MM.1S (cell line): ENCODE results near the gene NTRK2.

ENCODE experiments used
- DNase-seq: peaks from one replicate; pipeline ENCODE4 v3.0.0-alpha.2; 2015
- H2AFZ ChIP-seq: fragments of 300-600 bp; sonication (generic); 2 replicates; pipeline ENCODE4 v1.6.0; 2016; ENCODE audit warnings: antibody characterized with exemption, low read length
- H3F3A ChIP-seq: fragments of 300-600 bp; sonication (generic); 2 replicates; pipeline ENCODE4 v1.6.1; 2016; ENCODE audit warnings: mild to moderate bottlenecking, antibody characterized with exemption, low read length, moderate library complexity, mixed read lengths; ENCODE audit not compliant: insufficient read depth
- H3K27ac ChIP-seq: fragments of 300-600 bp; sonication (generic); 2 replicates; pipeline ENCODE4 v1.5.1; 2016; ENCODE audit warnings: mild to moderate bottlenecking, low read length
- H3K27me3 ChIP-seq: fragments of 300-600 bp; sonication (generic); replicated peaks from 2 replicates; pipeline ENCODE4 v1.6.0; 2016; ENCODE audit warnings: low read length; ENCODE audit not compliant: insufficient read depth
- H3K36me3 ChIP-seq: fragments of 300-600 bp; sonication (generic); replicated peaks from 2 replicates; pipeline ENCODE4 v1.6.1; 2016; ENCODE audit warnings: mild to moderate bottlenecking, low read length, mixed read lengths; ENCODE audit not compliant: insufficient read depth
- H3K4me1 ChIP-seq: fragments of 300-600 bp; sonication (generic); 2 replicates; pipeline ENCODE4 v1.6.1; 2016; ENCODE audit warnings: low read length, mixed read lengths
- H3K4me2 ChIP-seq: fragments of 300-600 bp; sonication (generic); 2 replicates; pipeline ENCODE4 v1.6.0; 2016; ENCODE audit warnings: low read depth, low read length
- H3K4me3 ChIP-seq: fragments of 300-600 bp; sonication (generic); 2 replicates; pipeline ENCODE4 v1.5.1; 2016; ENCODE audit warnings: low read length, mixed read lengths
- H3K79me2 ChIP-seq: fragments of 300-600 bp; sonication (generic); 2 replicates; pipeline ENCODE4 v1.6.1; 2016; ENCODE audit warnings: mixed run types, low read length, mixed read lengths
- H3K9ac ChIP-seq: fragments of 300-600 bp; sonication (generic); 2 replicates; pipeline ENCODE4 v1.6.1; 2016; ENCODE audit warnings: low read length, mixed read lengths
- H3K9me2 ChIP-seq: fragments of 300-600 bp; sonication (generic); replicated peaks from 2 replicates; pipeline ENCODE4 v1.6.1; 2016; ENCODE audit warnings: mild to moderate bottlenecking, low read length, mixed read lengths; ENCODE audit not compliant: insufficient read depth
- H3K9me3 ChIP-seq: fragments of 300-600 bp; sonication (generic); replicated peaks from 2 replicates; pipeline ENCODE4 v1.6.1; 2016; ENCODE audit warnings: mild to moderate bottlenecking, low read length, mixed read lengths; ENCODE audit not compliant: insufficient read depth
- H4K20me1 ChIP-seq: fragments of 300-600 bp; sonication (generic); 2 replicates; pipeline ENCODE4 v1.6.1; 2016; ENCODE audit warnings: mild to moderate bottlenecking, low read length, moderate library complexity, mixed read lengths; ENCODE audit not compliant: insufficient read depth
- EZH2 ChIP-seq: fragments of 300-600 bp; sonication (generic); optimal IDR thresholded peaks from 2 replicates; pipeline ENCODE3; 2017; ENCODE audit warnings: low read depth, mild to moderate bottlenecking, antibody characterized with exemption, low read length, mixed read lengths
- EZH2phosphoT487 ChIP-seq: fragments of 300-600 bp; sonication (generic); IDR thresholded peaks from 2 replicates; pipeline ENCODE4 v1.6.1; 2018; ENCODE audit warnings: antibody characterized with exemption, low read length
- TF ChIP-seq, protein P1 (sequence below): fragments of 300-600 bp; sonication (generic); IDR thresholded peaks from 2 replicates; pipeline ENCODE4 v1.5.1; 2016; ENCODE audit warnings: antibody characterized with exemption, low read length, mixed read lengths

The NTRK2 gene

DNA sequence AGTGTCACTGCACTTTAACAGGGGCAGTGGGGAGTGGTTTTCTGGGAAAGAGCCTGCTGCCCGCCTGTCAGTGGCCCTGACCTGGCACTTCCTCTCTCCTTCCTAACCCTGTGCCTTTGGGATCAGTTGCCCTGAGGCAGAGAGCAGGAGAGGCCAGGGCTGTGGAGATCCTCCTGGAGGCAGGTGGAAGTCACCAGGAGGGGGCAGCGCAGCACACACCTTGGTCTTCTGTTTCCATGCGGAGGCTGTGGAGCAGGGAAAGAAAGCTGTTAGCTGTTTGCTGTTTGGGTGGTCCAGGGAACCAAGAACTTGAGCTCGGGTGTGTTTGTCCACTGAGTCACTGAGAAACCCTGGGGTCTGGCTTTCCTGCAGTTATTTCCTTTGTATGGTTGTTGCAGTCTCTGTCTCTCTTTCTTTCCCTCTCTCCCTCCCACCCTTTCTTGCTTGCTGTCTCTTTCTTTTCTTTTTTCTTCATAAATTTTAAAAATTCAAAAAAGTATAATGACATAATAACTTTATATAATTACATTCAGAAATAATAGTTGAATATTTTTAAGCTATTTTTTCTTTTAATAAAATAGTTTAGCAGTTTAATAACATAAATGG, 28.1 kb downstream of the NTRK2 start:
- H3K9me2 ChIP-seq, result no peaks in the 10 kb centered on the region
- H3K27me3 ChIP-seq, result no peaks in the 10 kb centered on the region
- H3K27ac ChIP-seq, result no peak overlapping the region
- no peaks in the 10 kb centered on the region for H3K36me3 ChIP-seq
- H3K4me3 ChIP-seq, result no peak overlapping the region
- no peak overlapping the region for H3K4me2 ChIP-seq
- no peaks in the 10 kb centered on the region for H4K20me1 ChIP-seq
- DNase-seq, result peak; percentile 71
- no peaks in the 10 kb centered on the region for H3K9me3 ChIP-seq
- no peak overlapping the region for H3K9ac ChIP-seq
- TF ChIP-seq, protein P1, sequence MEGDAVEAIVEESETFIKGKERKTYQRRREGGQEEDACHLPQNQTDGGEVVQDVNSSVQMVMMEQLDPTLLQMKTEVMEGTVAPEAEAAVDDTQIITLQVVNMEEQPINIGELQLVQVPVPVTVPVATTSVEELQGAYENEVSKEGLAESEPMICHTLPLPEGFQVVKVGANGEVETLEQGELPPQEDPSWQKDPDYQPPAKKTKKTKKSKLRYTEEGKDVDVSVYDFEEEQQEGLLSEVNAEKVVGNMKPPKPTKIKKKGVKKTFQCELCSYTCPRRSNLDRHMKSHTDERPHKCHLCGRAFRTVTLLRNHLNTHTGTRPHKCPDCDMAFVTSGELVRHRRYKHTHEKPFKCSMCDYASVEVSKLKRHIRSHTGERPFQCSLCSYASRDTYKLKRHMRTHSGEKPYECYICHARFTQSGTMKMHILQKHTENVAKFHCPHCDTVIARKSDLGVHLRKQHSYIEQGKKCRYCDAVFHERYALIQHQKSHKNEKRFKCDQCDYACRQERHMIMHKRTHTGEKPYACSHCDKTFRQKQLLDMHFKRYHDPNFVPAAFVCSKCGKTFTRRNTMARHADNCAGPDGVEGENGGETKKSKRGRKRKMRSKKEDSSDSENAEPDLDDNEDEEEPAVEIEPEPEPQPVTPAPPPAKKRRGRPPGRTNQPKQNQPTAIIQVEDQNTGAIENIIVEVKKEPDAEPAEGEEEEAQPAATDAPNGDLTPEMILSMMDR, result peak; percentile 92
- no peak for TF ChIP-seq EZH2
- no peak overlapping the region; the same call in 1 of the 2 replicates for H2AFZ ChIP-seq
- H3F3A ChIP-seq, result peaks cover 26% of the 10 kb centered on the region
- no peaks in the 10 kb centered on the region for H3K79me2 ChIP-seq
- H3K4me1 ChIP-seq, result peaks cover 31% of the 10 kb centered on the region

DNA sequence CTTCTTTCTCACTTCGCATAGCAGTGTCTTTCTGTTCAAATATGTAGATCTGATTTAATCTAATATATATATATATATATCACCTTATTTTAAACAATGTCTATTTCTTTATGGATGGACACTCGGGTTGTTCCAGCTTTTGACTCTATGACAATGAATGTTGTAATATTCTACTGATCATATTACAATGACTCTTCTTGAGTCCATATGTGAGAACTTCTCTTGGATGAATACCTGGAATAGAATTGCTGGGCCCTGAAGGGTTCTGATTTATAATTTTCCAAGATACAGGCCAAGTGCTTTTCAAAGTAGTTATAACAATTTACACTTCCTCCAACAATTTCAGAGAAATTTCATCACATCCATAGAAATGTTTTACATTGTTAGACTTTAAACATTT, 28.8 kb downstream of the NTRK2 start:
- H3K27ac ChIP-seq, result no peak overlapping the region
- H3F3A ChIP-seq, result peaks cover 18% of the 10 kb centered on the region
- no peak overlapping the region for H3K4me2 ChIP-seq
- H3K9me3 ChIP-seq, result no peaks in the 10 kb centered on the region
- no peaks in the 10 kb centered on the region for H3K36me3 ChIP-seq
- H4K20me1 ChIP-seq, result no peaks in the 10 kb centered on the region
- no peak for DNase-seq
- no peak overlapping the region for H3K4me3 ChIP-seq
- no peaks in the 10 kb centered on the region for H3K27me3 ChIP-seq
- TF ChIP-seq EZH2phosphoT487 (no peak), EZH2 (no peak)
- TF ChIP-seq, protein P1, result no peak
- H3K79me2 ChIP-seq, result no peaks in the 10 kb centered on the region
- H3K4me1 ChIP-seq, result peaks cover 29% of the 10 kb centered on the region
- no peaks in the 10 kb centered on the region for H3K9me2 ChIP-seq
- no peak overlapping the region for H2AFZ ChIP-seq
- no peak overlapping the region for H3K9ac ChIP-seq

DNA sequence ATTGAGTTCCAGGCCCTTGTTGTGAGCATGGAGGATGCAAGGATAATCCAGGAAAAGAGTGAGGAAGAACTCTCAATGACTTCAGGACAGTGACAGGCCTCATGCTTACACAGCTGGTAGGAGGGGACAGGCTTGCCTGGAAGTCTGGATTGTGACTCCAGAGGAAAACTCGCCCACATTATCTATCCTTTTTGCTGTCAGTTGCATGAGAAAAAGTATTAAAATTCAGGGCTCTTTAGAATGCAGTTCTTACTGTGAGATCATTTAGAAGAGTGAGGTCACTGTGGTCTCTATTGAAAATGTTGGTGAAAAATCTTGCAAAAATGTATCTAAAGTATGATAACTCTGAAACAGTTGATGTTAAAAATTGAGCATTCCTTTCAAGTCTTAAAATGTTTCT, 30.5 kb downstream of the NTRK2 start:
- Histone ChIP-seq H3K36me3 (no peaks in the 10 kb centered on the region), H3K27me3 (no peaks in the 10 kb centered on the region), H3F3A (0 out of 2 replicates have a peak, but pooled peaks cover 4% of the 10 kb centered on the region), H4K20me1 (no peaks in the 10 kb centered on the region), H3K9me2 (no peaks in the 10 kb centered on the region), H3K9ac (no peak overlapping the region), H3K79me2 (no peaks in the 10 kb centered on the region), H3K9me3 (no peaks in the 10 kb centered on the region), H3K4me3 (no peak overlapping the region), H2AFZ (no peak overlapping the region), H3K27ac (no peak overlapping the region), H3K4me2 (no peak overlapping the region), H3K4me1 (peaks cover 26% of the 10 kb centered on the region)
- TF ChIP-seq, protein P1, result no peak
- no peak for TF ChIP-seq EZH2
- TF ChIP-seq EZH2phosphoT487, result no peak
- DNase-seq, result no peak
